GM19043 (cell line): ENCODE measurements around the gene COA1.
"Not testable (repeated sequence)": the region's sequence is repeated elsewhere in the genome, so short reads cannot be mapped to it uniquely, and the experiment has no call there.

Source experiments
- ATAC-seq: cut with Tn5 transposase; IDR thresholded peaks from one replicate; pipeline ENCODE4 v1.9.1; 2021; ENCODE audit warnings: low read depth; ENCODE audit not compliant: unreplicated experiment

COA1 gene

DNA sequence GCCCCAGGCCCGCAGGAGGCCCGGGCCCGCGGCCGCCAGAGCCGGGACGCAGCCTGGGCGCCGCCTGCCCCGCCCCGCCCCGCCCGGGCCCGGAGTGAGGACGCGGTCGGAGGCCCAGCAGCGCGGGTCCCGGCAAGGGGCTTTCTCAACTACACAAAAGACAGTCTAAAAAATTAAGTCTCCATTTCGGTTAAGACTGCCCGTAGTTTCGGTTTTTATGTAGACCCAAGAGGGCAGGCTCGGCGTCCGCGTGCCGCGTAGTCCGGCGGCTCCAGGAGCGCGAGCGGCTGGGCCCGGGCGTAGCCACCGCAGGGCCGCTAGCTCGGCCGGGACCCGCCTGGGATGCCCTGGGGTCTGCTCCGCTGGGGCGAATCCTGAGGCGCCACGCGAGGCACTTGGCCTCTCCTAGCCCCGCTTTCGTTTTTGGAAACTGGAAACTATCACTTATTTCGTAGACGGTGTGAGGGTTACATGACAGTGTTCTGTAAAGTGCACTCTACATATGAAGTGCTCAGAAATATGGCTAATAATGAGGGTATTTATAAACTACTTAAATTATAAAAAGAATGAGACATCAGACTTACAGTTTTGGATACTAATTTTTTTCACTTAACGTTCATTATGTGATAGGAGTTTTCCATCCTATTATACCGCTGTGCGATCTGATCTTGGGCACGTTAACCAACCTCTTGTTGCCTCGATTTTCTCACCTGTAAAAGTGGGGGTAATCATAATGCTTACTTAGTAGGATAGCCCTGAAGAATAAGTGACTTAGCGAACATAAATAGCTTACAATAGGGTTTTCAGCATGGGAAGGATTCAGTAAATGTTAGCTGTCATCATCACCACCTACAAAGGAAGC is 29.7 kb upstream of the COA1 start:
- peak; percentile 50 for ATAC-seq

- peak; percentile 55 for ATAC-seq
These were observed 28.9 kb upstream of the COA1 start, which contains the start of gene BLVRA for GRCh38 chr7:43758029-43758821. Gene BLVRA, plus strand, starts transcription at chr7:43758680. Its CDS starts 12,479 bp downstream, at chr7:43771159.

DNA sequence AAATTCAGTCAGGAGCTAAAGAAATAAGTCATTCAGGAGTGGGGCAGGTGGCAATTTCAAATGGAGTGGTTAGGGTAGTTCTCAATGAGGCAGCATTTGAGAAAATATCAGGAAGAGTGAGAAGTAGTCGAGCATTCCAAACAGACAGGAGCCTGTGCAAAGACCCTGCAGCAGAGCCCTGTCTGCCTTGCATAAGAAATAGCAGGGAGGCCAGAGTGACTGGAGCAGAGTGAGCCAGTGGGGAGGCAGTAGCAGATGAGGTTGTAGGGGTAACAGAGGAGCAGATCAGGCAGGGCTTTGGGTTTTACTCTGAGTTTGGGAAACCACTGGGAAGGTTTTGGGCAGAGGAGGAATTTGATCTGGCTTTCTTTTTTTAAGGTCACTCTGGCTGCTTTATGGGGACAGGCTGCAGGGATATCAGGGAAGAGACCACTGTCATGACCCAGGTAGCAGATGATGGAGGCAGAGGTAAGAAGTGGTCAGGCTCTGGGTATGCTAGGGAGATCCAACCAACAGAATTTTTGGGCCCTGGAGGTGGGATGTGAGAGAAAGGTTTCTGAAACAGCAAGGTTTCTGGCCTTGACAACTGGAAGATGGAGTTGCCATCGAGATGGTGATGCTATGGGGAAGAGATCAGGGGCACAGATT is 27.9 kb upstream of the COA1 start:
- ATAC-seq, result no peak

DNA sequence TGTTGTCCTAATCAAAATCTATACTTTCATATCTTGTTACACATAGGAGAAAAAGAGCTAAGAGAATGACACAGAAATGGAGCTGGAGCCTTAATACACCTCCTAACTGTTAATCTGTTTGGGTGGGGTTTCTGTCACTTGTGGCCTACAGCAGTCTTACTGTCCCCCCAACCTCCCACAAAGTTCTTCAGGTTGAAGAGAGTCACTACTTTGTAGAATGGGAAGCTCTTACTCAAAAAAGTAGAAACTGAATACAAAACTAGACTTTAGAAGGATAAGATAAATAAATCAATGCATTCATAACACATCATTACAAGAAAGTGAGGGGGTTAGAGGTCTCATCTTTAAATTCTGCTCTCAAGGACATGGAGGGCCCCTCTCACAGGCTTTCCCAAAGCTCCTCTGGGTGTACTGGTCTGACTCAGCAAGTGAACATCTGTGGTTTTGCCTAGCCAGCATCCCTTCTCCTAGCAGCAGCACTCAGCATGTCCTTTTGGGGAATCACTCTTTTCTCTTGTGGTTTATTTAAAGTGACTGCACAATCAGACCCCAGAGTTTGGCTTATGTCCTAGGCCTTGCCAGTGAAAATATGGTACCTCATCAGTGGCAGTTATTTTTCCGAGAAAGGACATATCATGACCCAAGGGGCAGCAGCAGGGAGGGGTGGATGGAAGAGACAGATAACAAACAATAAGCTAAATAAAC is 27.2 kb upstream of the COA1 start:
- no peak for ATAC-seq

- no peak for ATAC-seq
These were observed 25.3 kb upstream of the COA1 start for GRCh38 chr7:43754596-43754995.

GRCh38 chr7:43753843-43754242 is 24.5 kb upstream of the COA1 start:
- ATAC-seq, result no peak

DNA sequence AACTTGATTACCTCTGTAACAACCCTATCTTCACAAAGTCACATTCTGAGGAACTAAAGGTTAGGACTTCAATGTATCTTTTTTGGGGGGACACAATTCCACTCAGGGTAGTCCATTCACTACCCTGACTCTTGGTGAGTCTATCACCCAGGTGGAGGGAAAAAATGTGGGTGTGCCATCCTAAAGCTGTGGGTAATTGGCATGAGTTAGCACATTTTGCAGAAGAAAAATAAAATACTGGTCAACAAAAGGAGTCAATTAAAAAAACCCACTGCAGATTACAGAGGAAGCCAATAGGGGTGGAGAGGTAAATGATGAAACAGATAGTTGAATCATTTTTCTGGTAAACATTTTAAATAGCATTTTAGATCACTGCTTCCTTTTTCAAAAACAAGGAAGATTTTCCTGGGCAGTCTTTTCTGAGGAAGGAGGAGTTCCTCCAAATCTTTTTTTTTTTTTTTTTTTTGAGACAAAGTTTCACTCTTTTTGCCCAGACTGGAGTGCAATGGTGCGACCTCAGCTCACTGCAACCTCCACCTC is 24.0 kb upstream of the COA1 start:
- no peak for ATAC-seq

- no peak for ATAC-seq
These were observed 23.1 kb upstream of the COA1 start for GRCh38 chr7:43752411-43752810.

DNA sequence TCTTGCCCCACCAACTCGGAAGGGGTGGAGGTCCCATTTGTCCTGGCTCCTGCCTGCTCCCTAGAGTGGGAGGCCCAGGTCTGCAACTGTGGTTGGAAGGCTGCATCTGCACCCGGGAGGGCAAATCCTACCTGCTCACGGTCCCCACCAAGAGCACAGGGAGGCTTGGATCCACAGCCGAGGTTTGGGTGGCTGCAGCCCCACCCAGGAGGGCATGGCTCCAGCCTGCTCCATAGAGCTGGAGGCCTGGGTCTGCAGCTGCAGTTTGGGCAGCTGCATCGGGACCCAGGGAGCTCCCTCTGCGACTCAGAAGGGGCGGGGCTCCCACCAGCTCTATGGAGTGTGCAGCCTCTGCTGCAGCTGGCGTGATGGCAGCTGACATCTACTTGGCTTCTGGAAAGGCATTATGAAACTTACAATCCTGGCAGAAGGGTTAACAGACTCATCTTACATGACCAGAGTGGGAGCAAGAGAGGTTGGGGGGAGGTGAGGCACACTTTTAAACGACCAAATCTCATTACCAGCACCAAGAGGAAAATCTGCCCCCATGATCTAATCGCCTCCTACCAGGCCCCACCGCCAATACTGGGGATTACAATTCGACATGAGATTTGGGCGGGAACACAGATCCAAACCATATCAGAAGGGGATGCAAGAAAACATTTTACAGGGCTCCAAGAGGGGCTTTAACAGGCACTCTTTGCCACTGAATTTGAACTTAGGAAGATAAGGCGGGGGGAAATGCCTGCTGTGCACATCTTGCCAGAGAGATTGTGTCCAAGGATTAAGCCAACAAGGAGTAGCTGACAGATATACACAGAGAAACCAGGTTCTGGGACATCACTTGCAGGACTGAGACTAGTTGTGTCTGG is 20.9 kb upstream of the COA1 start:
- ATAC-seq, result peak; percentile 30

DNA sequence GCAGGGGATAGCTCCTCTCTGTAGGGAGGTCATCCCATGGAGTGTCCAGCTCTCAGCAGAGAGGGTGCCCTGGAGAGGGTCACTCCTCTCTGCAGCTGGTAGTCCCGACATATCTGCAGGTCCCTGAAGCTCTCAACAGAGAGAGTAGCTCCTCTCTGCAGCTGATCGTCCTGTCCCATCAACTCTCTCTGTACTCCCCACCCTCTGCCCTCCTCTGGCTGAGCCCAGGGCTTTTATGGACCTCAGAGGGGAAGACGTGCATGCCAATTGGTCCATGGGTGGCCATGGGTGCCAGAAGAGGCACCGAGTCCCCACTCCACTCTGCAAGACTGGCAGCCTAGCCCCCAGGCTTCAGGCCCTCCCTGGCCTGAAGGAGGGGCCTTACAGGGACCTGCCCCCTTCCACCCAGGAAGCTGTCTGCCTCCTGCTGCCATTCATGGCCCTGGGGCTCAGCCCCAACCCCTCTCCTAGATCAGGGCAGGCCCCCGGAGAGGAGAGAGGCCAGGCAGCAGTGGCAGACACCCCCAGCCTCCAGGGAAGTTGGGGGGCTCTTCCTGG is 20.1 kb upstream of the COA1 start:
- no peak for ATAC-seq

DNA sequence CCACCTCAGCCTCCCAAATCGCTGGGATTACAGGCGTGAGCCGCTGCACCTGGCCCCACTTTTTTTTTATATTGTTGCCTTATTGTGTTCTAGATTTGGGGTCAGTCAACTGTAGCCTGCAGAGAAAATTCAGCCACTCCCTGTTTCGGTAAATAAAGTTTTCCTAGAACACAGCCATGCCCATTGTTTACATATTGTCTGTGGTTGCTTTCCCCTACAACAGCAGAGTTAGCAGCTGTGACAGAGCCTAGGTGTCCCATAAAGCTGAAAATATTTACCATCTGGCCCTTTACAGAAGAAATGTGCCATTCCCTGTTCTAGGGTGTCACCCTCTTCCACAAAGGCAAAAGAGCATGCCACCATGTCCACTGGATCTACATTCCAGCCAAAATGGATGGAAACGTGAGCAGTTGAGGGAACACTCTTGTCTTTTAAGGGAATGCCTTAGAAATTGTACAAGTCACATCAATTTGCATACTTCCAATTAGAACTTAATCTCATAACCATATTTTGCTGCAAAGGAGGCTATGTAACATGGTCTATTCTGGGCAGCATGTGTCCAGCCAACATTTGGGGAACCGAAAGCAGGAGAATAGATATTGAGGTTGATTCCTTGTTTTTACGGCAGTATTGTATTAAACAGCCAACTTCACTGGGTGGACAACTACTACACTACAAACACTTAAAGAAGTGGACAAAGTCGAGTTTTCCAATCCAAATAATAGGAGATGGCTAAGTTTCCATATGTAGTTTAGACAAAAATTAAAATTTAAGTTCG is 18.2 kb upstream of the COA1 start:
- no peak for ATAC-seq

- no peak for ATAC-seq
These were observed 13.4 kb upstream of the COA1 start for GRCh38 chr7:43742692-43743091.

DNA sequence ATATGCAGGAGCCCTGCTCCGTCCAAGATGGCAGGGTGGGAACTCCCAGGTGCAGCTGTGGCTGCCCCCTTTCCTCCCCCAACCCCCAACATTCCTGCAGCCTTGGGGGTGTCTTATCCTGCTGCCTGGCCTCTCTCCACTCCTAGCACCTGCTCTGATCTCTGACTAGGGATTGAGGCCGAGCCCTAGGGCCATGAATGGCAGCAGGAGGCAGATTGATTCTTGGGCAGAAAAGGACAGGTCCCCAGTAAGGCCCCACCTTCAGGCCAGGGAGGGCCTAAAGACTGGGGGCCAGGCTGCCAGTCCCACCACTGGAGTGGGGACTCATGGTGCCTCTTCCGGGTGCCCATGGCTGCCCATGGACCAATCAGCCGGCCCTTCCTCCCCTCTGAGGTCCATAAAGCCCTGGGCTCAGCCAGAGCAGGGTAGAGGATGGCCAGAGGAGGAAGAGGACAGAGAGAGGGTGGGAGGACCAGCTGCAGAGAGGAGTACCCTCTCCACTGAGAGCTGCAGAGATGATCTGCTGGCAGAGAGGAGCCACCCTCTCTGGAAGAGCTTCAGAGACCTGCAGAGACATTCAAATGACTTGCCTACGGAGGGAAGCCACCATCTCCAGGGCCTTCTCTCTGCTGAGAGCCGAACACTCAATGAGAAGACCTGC is 8.3 kb upstream of the COA1 start:
- ATAC-seq, result no peak

DNA sequence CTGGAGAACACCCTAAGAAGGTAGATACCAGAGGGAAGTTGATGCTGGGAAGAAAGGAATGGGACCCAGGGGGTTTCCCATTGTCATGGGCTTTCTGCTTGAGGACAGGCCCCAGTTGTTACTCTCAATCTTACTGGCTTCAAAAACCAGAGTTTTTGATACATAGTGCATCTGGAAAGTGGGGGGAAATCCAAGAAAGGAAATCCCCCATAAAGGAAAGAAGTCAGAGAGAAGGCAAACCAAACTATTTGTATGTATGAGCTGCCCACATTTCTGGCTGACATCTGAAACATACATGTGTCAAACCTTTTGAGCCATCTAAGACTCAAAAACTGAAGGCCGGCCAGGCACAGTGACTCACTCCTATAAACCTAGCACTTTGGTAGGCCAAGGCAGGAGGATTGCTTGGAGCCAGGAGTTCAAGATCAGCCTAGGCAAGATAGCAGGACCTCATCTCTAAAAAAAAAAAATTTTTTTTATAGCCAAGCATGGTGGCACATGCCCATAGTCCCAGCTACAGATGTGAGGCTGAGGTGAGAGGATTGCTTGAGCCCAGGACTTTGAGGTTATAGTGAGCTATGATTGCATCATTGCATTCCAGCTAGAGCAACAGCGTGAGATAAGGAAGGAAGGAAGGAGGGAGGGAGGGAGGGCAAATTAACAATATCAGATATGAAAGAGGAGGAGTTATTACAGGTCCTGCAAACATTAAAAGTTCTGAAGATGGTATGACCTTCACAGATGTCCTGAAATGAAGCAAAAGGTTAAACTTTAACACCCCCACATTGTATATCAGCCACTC is 6.7 kb upstream of the COA1 start:
- ATAC-seq, result no peak

DNA sequence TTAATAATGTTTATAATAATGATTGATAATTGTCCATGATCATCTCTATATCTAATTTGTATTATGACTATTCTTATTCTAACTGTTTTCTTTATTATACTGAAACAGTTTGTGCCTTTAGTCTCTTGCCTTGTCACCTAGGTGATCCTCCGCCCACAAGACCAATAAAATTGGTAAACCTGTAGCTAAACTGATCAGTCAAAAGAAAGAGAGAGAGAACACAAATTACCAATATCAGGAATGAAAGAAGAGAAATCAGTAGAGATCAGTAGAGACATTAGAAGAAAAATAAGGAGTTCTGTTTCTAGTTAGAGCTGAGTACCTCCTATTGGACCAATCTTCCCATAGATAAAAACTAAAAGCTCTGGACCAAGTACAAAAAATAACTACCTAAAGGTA is 6.1 kb upstream of the COA1 start:
- ATAC-seq, result no peak

- ATAC-seq, result not testable (repeated sequence)
These were observed 5.4 kb upstream of the COA1 start for GRCh38 chr7:43734575-43735332.
